WTC11 (cell line): ENCODE measurements around the gene GHITM. TPM values are rescaled to one million over a fixed set of nuclear protein-coding genes. Genes with fewer than 3 reads are reported as not detected.
A peak's percentile ranks its signal among the peaks of the same experiment; 100 is the strongest.

ENCODE experiments used
- ATAC-seq: fragments of 200-7000 bp; cut with Tn5 transposase; 2 replicates; pipeline ENCODE4 v1.10.0; 2021; ENCODE audit warnings: mild to moderate bottlenecking, moderate library complexity
- CTCF ChIA-PET: fragments of 300-600 bp; sonication (Branson Sonifier 250); formaldehyde crosslinking; loops from one replicate; lab custom pipeline; 2021; ENCODE audit warnings: antibody characterized with exemption; lab: Charles Lee
- POLR2A ChIA-PET: fragments of 350-600 bp; sonication (Branson Sonifier 250); formaldehyde crosslinking; loops from one replicate; lab custom pipeline; 2021; ENCODE audit warnings: antibody characterized with exemption; lab: Charles Lee
- DNase-seq: peaks from one replicate; pipeline ENCODE4 v3.0.0; 2021; ENCODE audit warnings: low spot score
- H3K27ac Mint-ChIP-seq: 2 replicates; pipeline ENCODE4 v1.8.0; 2021; ENCODE audit warnings: mixed read lengths
- H3K27me3 Mint-ChIP-seq: 2 replicates; pipeline ENCODE4 v1.8.0; 2021; ENCODE audit warnings: low read depth, mild to moderate bottlenecking, moderate library complexity, mixed read lengths
- H3K36me3 Mint-ChIP-seq: 2 replicates; pipeline ENCODE4 v1.8.0; 2021; ENCODE audit warnings: mixed read lengths
- H3K4me1 Mint-ChIP-seq: 2 replicates; pipeline ENCODE4 v1.8.0; 2022; ENCODE audit warnings: mixed read lengths
- H3K4me3 Mint-ChIP-seq: 2 replicates; pipeline ENCODE4 v1.8.0; 2021; ENCODE audit warnings: mild to moderate bottlenecking, moderate library complexity, mixed read lengths
- H3K9me3 Mint-ChIP-seq: 2 replicates; pipeline ENCODE4 v1.8.0; 2021; ENCODE audit warnings: mixed read lengths
- CBFB ChIP-seq: sonication (generic); formaldehyde crosslinking; IDR thresholded peaks from 2 replicates; pipeline ENCODE4 v1.8.1; 2022; ENCODE audit warnings: mild to moderate bottlenecking, low read depth, missing genetic modification reagents
- ESRRA ChIP-seq: sonication (generic); formaldehyde crosslinking; IDR thresholded peaks from 2 replicates; pipeline ENCODE4 v1.8.1; 2022; ENCODE audit warnings: mild to moderate bottlenecking, missing genetic modification reagents, borderline replicate concordance
- FOXP1 ChIP-seq: sonication (generic); formaldehyde crosslinking; IDR thresholded peaks from 2 replicates; pipeline ENCODE4 v1.8.0; 2022; ENCODE audit warnings: missing genetic modification reagents, mild to moderate bottlenecking, moderate library complexity, borderline replicate concordance
- GRHL2 ChIP-seq: fragments of 250-450 bp; sonication (Bioruptor Pico); IDR thresholded peaks from 2 replicates; pipeline ENCODE4 v1.8.0; 2022; ENCODE audit warnings: mild to moderate bottlenecking, moderate library complexity; ENCODE audit not compliant: insufficient replicate concordance, severe bottlenecking
- HMGA2 ChIP-seq: fragments of 250-450 bp; sonication (Bioruptor Pico); IDR thresholded peaks from 2 replicates; pipeline ENCODE4 v1.4.0; 2021; ENCODE audit warnings: mild to moderate bottlenecking, moderate library complexity
- IRF2 ChIP-seq: sonication (generic); formaldehyde crosslinking; IDR thresholded peaks from 2 replicates; pipeline ENCODE4 v1.8.0; 2022; ENCODE audit warnings: low read depth, missing genetic modification reagents, borderline replicate concordance
- MYBL2 ChIP-seq: sonication (generic); formaldehyde crosslinking; IDR thresholded peaks from 2 replicates; pipeline ENCODE4 v1.8.1; 2023; ENCODE audit warnings: mild to moderate bottlenecking, moderate library complexity, missing genetic modification reagents
- SOX15 ChIP-seq: fragments of 250-450 bp; sonication (Bioruptor Pico); IDR thresholded peaks from 2 replicates; pipeline ENCODE4 v1.9.0; 2021; ENCODE audit warnings: mild to moderate bottlenecking
- SP1 ChIP-seq: sonication (generic); formaldehyde crosslinking; conservative IDR thresholded peaks from 2 replicates; pipeline ENCODE4 v1.8.1; 2022; ENCODE audit warnings: missing genetic modification reagents
- TCF7 ChIP-seq: sonication (generic); formaldehyde crosslinking; IDR thresholded peaks from 2 replicates; pipeline ENCODE4 v1.8.0; 2022; ENCODE audit warnings: mild to moderate bottlenecking, low read depth, missing genetic modification reagents, moderate library complexity
- TEAD1 ChIP-seq: sonication (generic); formaldehyde crosslinking; IDR thresholded peaks from 2 replicates; pipeline ENCODE4 v1.8.0; 2022; ENCODE audit warnings: mild to moderate bottlenecking, missing genetic modification reagents
- TEAD4 ChIP-seq: sonication (generic); formaldehyde crosslinking; IDR thresholded peaks from 2 replicates; pipeline ENCODE4 v1.8.0; 2022; ENCODE audit warnings: mild to moderate bottlenecking, missing genetic modification reagents
- ZBTB21 ChIP-seq: sonication (generic); formaldehyde crosslinking; IDR thresholded peaks from 2 replicates; pipeline ENCODE4 v1.8.1; 2023; ENCODE audit warnings: mild to moderate bottlenecking, missing genetic modification reagents, borderline replicate concordance
- ZNF121 ChIP-seq: sonication (generic); formaldehyde crosslinking; IDR thresholded peaks from 2 replicates; pipeline ENCODE4 v1.8.0; 2023; ENCODE audit warnings: missing genetic modification reagents
- ZNF416 ChIP-seq: fragments of 250-450 bp; sonication (Bioruptor Pico); IDR thresholded peaks from 2 replicates; pipeline ENCODE4 v1.9.0; 2021; ENCODE audit warnings: mild to moderate bottlenecking, inconsistent platforms
- total RNA-seq: library from RNA; stranded (reverse); gene quantifications from 3 replicates; pipeline ENCODE4 v1.2.3, GENCODE V29; 2021
- TF ChIP-seq, protein P1 (sequence below): sonication (generic); formaldehyde crosslinking; IDR thresholded peaks from 2 replicates; pipeline ENCODE4 v1.8.1; 2023; ENCODE audit warnings: mild to moderate bottlenecking, moderate library complexity, missing genetic modification reagents
- TF ChIP-seq, protein P2 (sequence below): sonication (generic); formaldehyde crosslinking; IDR thresholded peaks from 2 replicates; pipeline ENCODE4 v1.8.0; 2022; ENCODE audit warnings: mild to moderate bottlenecking, missing genetic modification reagents
- TF ChIP-seq, protein P3 (sequence below): fragments of 250-450 bp; sonication (Bioruptor Pico); IDR thresholded peaks from 2 replicates; pipeline ENCODE4 v1.9.0; 2021; ENCODE audit warnings: mild to moderate bottlenecking, borderline replicate concordance
- TF ChIP-seq, protein P4 (sequence below): sonication (generic); formaldehyde crosslinking; IDR thresholded peaks from 2 replicates; pipeline ENCODE4 v1.8.1; 2022; ENCODE audit warnings: mild to moderate bottlenecking, moderate library complexity, missing genetic modification reagents
- TF ChIP-seq, protein P5 (sequence below): sonication (generic); formaldehyde crosslinking; IDR thresholded peaks from 2 replicates; pipeline ENCODE4 v1.8.1; 2023; ENCODE audit warnings: mild to moderate bottlenecking, missing genetic modification reagents
- TF ChIP-seq, protein P6 (sequence below): sonication (generic); formaldehyde crosslinking; IDR thresholded peaks from 2 replicates; pipeline ENCODE4 v1.8.0; 2022; ENCODE audit warnings: mild to moderate bottlenecking, missing genetic modification reagents

GHITM gene
- total RNA-seq, 1 experiment from 2014 or later: 97.6 TPM

DNA sequence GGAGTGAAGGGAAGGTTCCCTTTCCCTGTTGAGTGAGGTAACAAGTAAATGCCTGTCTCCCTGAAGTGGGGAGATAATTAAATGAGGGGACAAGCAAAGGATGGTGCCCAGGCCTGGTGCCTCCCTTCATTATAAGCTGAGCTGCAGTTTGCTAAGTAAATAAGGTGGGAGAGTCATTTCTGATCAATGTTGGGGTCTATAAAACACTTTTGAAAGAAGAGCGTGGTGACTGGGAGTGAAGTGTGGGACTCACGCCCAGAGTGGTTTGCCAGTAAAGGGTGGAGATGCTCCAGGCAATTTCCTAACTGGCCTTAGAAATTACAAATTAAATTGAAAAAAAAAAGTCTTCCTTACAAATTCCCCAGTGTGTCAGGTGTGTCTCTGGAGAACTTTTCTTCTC lies 24.7 kb downstream of the GHITM start (continued):
- TF ChIP-seq, protein P1, sequence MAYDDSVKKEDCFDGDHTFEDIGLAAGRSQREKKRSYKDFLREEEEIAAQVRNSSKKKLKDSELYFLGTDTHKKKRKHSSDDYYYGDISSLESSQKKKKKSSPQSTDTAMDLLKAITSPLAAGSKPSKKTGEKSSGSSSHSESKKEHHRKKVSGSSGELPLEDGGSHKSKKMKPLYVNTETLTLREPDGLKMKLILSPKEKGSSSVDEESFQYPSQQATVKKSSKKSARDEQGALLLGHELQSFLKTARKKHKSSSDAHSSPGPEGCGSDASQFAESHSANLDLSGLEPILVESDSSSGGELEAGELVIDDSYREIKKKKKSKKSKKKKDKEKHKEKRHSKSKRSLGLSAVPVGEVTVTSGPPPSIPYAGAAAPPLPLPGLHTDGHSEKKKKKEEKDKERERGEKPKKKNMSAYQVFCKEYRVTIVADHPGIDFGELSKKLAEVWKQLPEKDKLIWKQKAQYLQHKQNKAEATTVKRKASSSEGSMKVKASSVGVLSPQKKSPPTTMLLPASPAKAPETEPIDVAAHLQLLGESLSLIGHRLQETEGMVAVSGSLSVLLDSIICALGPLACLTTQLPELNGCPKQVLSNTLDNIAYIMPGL (CRISPR knock-in tag): no peak
- TF ChIP-seq TEAD1 (no peak), ZNF121 (CRISPR knock-in tag) (no peak), TCF7 (CRISPR knock-in tag) (no peak), MYBL2 (CRISPR knock-in tag) (no peak), FOXP1 (CRISPR knock-in tag) (no peak), SP1 (CRISPR knock-in tag) (no peak), ZNF416 (CRISPR knock-in tag) (no peak)
- TF ChIP-seq, protein P2, sequence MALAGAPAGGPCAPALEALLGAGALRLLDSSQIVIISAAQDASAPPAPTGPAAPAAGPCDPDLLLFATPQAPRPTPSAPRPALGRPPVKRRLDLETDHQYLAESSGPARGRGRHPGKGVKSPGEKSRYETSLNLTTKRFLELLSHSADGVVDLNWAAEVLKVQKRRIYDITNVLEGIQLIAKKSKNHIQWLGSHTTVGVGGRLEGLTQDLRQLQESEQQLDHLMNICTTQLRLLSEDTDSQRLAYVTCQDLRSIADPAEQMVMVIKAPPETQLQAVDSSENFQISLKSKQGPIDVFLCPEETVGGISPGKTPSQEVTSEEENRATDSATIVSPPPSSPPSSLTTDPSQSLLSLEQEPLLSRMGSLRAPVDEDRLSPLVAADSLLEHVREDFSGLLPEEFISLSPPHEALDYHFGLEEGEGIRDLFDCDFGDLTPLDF (CRISPR knock-in tag): no peak
- TF ChIP-seq, protein P3, sequence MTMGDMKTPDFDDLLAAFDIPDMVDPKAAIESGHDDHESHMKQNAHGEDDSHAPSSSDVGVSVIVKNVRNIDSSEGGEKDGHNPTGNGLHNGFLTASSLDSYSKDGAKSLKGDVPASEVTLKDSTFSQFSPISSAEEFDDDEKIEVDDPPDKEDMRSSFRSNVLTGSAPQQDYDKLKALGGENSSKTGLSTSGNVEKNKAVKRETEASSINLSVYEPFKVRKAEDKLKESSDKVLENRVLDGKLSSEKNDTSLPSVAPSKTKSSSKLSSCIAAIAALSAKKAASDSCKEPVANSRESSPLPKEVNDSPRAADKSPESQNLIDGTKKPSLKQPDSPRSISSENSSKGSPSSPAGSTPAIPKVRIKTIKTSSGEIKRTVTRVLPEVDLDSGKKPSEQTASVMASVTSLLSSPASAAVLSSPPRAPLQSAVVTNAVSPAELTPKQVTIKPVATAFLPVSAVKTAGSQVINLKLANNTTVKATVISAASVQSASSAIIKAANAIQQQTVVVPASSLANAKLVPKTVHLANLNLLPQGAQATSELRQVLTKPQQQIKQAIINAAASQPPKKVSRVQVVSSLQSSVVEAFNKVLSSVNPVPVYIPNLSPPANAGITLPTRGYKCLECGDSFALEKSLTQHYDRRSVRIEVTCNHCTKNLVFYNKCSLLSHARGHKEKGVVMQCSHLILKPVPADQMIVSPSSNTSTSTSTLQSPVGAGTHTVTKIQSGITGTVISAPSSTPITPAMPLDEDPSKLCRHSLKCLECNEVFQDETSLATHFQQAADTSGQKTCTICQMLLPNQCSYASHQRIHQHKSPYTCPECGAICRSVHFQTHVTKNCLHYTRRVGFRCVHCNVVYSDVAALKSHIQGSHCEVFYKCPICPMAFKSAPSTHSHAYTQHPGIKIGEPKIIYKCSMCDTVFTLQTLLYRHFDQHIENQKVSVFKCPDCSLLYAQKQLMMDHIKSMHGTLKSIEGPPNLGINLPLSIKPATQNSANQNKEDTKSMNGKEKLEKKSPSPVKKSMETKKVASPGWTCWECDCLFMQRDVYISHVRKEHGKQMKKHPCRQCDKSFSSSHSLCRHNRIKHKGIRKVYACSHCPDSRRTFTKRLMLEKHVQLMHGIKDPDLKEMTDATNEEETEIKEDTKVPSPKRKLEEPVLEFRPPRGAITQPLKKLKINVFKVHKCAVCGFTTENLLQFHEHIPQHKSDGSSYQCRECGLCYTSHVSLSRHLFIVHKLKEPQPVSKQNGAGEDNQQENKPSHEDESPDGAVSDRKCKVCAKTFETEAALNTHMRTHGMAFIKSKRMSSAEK (CRISPR knock-in tag): no peak
- TF ChIP-seq, all 79 proteins: peak for 0

DNA sequence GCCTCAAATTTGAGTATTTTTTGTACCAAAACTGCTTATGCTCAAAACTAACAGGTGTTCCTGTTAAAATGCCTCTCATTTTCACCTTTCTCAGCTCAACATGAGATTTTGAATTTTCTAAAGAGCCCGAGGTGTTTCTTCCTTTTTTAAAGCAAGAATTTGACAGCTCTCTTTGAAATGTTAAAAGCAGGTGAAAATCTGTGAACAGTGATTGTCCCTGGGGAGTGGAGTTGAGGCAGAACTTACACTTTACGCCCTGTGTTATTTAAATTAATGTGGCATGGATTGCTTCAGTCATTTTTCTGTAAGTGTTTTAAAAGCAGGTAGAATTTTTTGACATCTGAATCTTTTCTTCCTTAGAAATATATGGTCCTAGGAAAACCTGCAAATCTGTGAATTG lies 25.1 kb downstream of the GHITM start:
- H3K9me3 Mint-ChIP-seq: peaks cover 8% of the 10 kb centered on the region; the same call in 1 of the 2 replicates
- no peak for TF ChIP-seq ZBTB21
- TF ChIP-seq ZNF121 (CRISPR knock-in tag): no peak
- TF ChIP-seq CBFB (CRISPR knock-in tag): no peak
- TF ChIP-seq ESRRA: no peak
- TF ChIP-seq, protein P4, sequence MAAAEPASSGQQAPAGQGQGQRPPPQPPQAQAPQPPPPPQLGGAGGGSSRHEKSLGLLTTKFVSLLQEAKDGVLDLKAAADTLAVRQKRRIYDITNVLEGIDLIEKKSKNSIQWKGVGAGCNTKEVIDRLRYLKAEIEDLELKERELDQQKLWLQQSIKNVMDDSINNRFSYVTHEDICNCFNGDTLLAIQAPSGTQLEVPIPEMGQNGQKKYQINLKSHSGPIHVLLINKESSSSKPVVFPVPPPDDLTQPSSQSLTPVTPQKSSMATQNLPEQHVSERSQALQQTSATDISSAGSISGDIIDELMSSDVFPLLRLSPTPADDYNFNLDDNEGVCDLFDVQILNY (CRISPR knock-in tag): no peak
- no peak for TF ChIP-seq TEAD4 (CRISPR knock-in tag)
- TF ChIP-seq, protein P5, sequence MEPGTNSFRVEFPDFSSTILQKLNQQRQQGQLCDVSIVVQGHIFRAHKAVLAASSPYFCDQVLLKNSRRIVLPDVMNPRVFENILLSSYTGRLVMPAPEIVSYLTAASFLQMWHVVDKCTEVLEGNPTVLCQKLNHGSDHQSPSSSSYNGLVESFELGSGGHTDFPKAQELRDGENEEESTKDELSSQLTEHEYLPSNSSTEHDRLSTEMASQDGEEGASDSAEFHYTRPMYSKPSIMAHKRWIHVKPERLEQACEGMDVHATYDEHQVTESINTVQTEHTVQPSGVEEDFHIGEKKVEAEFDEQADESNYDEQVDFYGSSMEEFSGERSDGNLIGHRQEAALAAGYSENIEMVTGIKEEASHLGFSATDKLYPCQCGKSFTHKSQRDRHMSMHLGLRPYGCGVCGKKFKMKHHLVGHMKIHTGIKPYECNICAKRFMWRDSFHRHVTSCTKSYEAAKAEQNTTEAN (CRISPR knock-in tag): no peak
- no peak for TF ChIP-seq HMGA2 (CRISPR knock-in tag)
- TF ChIP-seq, protein P6, sequence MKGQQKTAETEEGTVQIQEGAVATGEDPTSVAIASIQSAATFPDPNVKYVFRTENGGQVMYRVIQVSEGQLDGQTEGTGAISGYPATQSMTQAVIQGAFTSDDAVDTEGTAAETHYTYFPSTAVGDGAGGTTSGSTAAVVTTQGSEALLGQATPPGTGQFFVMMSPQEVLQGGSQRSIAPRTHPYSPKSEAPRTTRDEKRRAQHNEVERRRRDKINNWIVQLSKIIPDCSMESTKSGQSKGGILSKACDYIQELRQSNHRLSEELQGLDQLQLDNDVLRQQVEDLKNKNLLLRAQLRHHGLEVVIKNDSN (CRISPR knock-in tag): no peak
- no peak for TF ChIP-seq IRF2 (CRISPR knock-in tag)
- no peak for TF ChIP-seq GRHL2 (CRISPR knock-in tag)
- TF ChIP-seq SOX15 (CRISPR knock-in tag): no peak
- TF ChIP-seq, all 79 proteins: peak for 0
- Mint-ChIP-seq H3K36me3 (no peaks in the 10 kb centered on the region), H3K27me3 (peaks cover 5% of the 10 kb centered on the region; the same call in 1 of the 2 replicates), H3K4me1 (peaks cover 69% of the 10 kb centered on the region), H3K4me3 (peak overlapping the region; percentile 24; the same call in 1 of the 2 replicates), H3K27ac (0 out of 2 replicates have a peak overlapping the region, but pooled peaks have one; percentile 2)
- no peak for DNase-seq
- CTCF ChIA-PET: interaction anchor here (0.8 to 3.3 kb wide), 6 partner anchors 13 to 373 kb away, joined by 3 to 21 read pairs (median 4); no protein-coding TSS in a partner anchor
- ATAC-seq: peak; percentile 6; the same call in 1 of the 2 replicates
- POLR2A ChIA-PET: no interaction called here
